ES-I3 (cell line): ENCODE data around the gene TRIM17.

Source experiments
- H3K36me3 ChIP-seq: 2 replicates; pipeline ENCODE4 v1.6.1; 2013; ENCODE audit warnings: mild to moderate bottlenecking, low read length, control low read depth, moderate library complexity; ENCODE audit not compliant: insufficient read depth
- H3K4me1 ChIP-seq: 2 replicates; pipeline ENCODE4 v1.6.1; 2013; ENCODE audit warnings: mild to moderate bottlenecking, control low read depth, low read length; ENCODE audit not compliant: insufficient read depth
- H3K9ac ChIP-seq: 2 replicates; pipeline ENCODE4 v1.6.1; 2013; ENCODE audit warnings: low read depth, mild to moderate bottlenecking, low read length, moderate library complexity
- H3K9me3 ChIP-seq: 2 replicates; pipeline ENCODE4 v1.6.1; 2013; ENCODE audit warnings: mild to moderate bottlenecking, low read length, moderate library complexity; ENCODE audit not compliant: control insufficient read depth, insufficient read depth

The TRIM17 gene

GRCh38 chr1:228405979-228406228, 10.8 kb downstream of the TRIM17 start:
- H3K36me3 ChIP-seq: peaks cover 3% of the 10 kb centered on the region; the same call in 1 of the 2 replicates
- H3K9ac ChIP-seq: peak overlapping the region; percentile 87
- peaks cover 5% of the 10 kb centered on the region for H3K4me1 ChIP-seq
- H3K9me3 ChIP-seq: no peaks in the 10 kb centered on the region

- H3K4me1 ChIP-seq: peaks cover 5% of the 10 kb centered on the region
- no peaks in the 10 kb centered on the region for H3K9me3 ChIP-seq
- H3K9ac ChIP-seq: peak overlapping the region; percentile 87
- H3K36me3 ChIP-seq: peaks cover 3% of the 10 kb centered on the region; the same call in 1 of the 2 replicates
Measured at GRCh38 chr1:228405200-228405978, 11.3 kb downstream of the TRIM17 start.

- Histone ChIP-seq H3K9me3 (no peaks in the 10 kb centered on the region), H3K9ac (no peak overlapping the region), H3K36me3 (peaks cover 3% of the 10 kb centered on the region; the same call in 1 of the 2 replicates), H3K4me1 (peaks cover 5% of the 10 kb centered on the region)
Measured at GRCh38 chr1:228404107-228404720, 12.4 kb downstream of the TRIM17 start.

GRCh38 chr1:228403231-228403631, 13.4 kb downstream of the TRIM17 start:
- Histone ChIP-seq H3K4me1 (peaks cover 5% of the 10 kb centered on the region), H3K9ac (no peak overlapping the region), H3K36me3 (peaks cover 7% of the 10 kb centered on the region), H3K9me3 (no peaks in the 10 kb centered on the region)

- H3K36me3 ChIP-seq: peaks cover 10% of the 10 kb centered on the region
- no peaks in the 10 kb centered on the region for H3K9me3 ChIP-seq
- H3K9ac ChIP-seq: no peak overlapping the region
- H3K4me1 ChIP-seq: peaks cover 5% of the 10 kb centered on the region
Measured at GRCh38 chr1:228402641-228403025, 14.0 kb downstream of the TRIM17 start.

- H3K4me1 ChIP-seq: peaks cover 5% of the 10 kb centered on the region
- peaks cover 10% of the 10 kb centered on the region for H3K36me3 ChIP-seq
- no peak overlapping the region for H3K9ac ChIP-seq
- H3K9me3 ChIP-seq: no peaks in the 10 kb centered on the region
Measured at GRCh38 chr1:228401782-228402640, 14.7 kb downstream of the TRIM17 start.

- Histone ChIP-seq H3K9me3 (no peaks in the 10 kb centered on the region), H3K4me1 (peaks cover 5% of the 10 kb centered on the region), H3K36me3 (peaks cover 15% of the 10 kb centered on the region), H3K9ac (no peak overlapping the region)
Measured at GRCh38 chr1:228400692-228401454, 15.8 kb downstream of the TRIM17 start.

GRCh38 chr1:228400237-228400651, 16.4 kb downstream of the TRIM17 start:
- H3K4me1 ChIP-seq: peaks cover 5% of the 10 kb centered on the region
- no peak overlapping the region for H3K9ac ChIP-seq
- H3K9me3 ChIP-seq: no peaks in the 10 kb centered on the region
- H3K36me3 ChIP-seq: peaks cover 15% of the 10 kb centered on the region

GRCh38 chr1:228399531-228400236, 17.0 kb downstream of the TRIM17 start:
- no peaks in the 10 kb centered on the region for H3K4me1 ChIP-seq
- no peak overlapping the region for H3K9ac ChIP-seq
- H3K36me3 ChIP-seq: peaks cover 15% of the 10 kb centered on the region
- no peaks in the 10 kb centered on the region for H3K9me3 ChIP-seq

- H3K36me3 ChIP-seq: peaks cover 11% of the 10 kb centered on the region
- no peaks in the 10 kb centered on the region for H3K9me3 ChIP-seq
- H3K9ac ChIP-seq: no peak overlapping the region
- no peaks in the 10 kb centered on the region for H3K4me1 ChIP-seq
Measured at GRCh38 chr1:228398741-228399461, 17.8 kb downstream of the TRIM17 start.

- Histone ChIP-seq H3K36me3 (peaks cover 11% of the 10 kb centered on the region), H3K9ac (no peak overlapping the region), H3K9me3 (no peaks in the 10 kb centered on the region), H3K4me1 (no peaks in the 10 kb centered on the region)
Measured at GRCh38 chr1:228397966-228398365, 18.7 kb downstream of the TRIM17 start.

- Histone ChIP-seq H3K36me3 (peaks cover 11% of the 10 kb centered on the region), H3K9me3 (no peaks in the 10 kb centered on the region), H3K4me1 (no peaks in the 10 kb centered on the region), H3K9ac (no peak overlapping the region)
Measured at GRCh38 chr1:228396770-228397662, 19.6 kb downstream of the TRIM17 start.
